IPS-18c (cell line): ENCODE measurements around the gene NTF4.
"Not testable (repeated sequence)": the region's sequence is repeated elsewhere in the genome, so short reads cannot be mapped to it uniquely, and the experiment has no call there.

ENCODE experiments used
- H3K4me3 ChIP-seq: 2 replicates; pipeline ENCODE4 v1.7.0; 2013; ENCODE audit warnings: low read depth, mild to moderate bottlenecking, low read length, moderate library complexity; ENCODE audit not compliant: insufficient read depth
- H3K9me3 ChIP-seq: one replicate; pipeline ENCODE4 v1.6.1; 2013; ENCODE audit warnings: mild to moderate bottlenecking, low read length, moderate library complexity; ENCODE audit not compliant: control insufficient read depth, insufficient read depth

NTF4 gene

GRCh38 chr19:49094505-49095482 lies 30.2 kb upstream of the NTF4 start:
- Histone ChIP-seq H3K4me3 (no peak overlapping the region), H3K9me3 (peaks cover 2% of the 10 kb centered on the region)

DNA sequence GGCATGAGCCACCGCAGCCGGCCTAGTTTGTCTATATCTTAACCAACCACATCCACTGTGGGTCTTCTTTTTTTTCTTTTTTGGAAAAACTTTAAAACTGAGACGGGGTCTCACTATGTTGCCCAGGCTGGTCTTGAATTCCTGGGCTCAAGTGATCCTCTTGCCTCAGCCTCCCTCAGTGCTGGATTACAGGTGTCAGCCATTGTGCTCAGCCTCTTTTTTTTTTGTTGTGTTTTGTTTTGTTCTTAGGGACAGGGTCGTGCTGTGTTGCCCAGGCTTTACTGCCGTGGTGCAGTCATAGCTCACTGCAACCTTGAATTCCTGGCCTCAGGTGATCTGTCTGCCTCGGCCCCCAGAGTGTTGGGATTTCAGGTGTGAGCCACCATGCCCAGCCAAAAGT lies 28.1 kb upstream of the NTF4 start:
- H3K9me3 ChIP-seq, result no peaks in the 10 kb centered on the region
- no peak overlapping the region for H3K4me3 ChIP-seq

GRCh38 chr19:49091391-49092038 lies 26.9 kb upstream of the NTF4 start:
- Histone ChIP-seq H3K4me3 (no peak overlapping the region), H3K9me3 (no peaks in the 10 kb centered on the region)

DNA sequence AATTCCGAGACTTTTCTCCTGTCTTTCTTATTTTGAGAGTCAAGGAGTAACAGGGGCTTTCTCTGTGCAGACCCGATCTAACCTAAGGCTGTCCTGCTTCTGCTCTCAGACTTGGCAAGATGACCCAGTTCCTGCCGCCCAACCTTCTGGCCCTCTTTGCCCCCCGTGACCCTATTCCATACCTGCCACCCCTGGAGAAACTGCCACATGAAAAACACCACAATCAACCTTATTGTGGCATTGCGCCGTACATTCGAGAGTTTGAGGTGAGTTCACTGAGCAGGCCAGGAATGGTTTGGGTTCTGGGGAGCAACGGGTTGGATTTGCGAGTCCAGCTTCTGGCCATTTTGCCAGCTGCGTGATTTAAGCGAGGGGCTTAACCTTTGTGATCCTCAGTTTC lies 21.7 kb upstream of the NTF4 start:
- H3K9me3 ChIP-seq, result no peaks in the 10 kb centered on the region
- peak overlapping the region; percentile 95 for H3K4me3 ChIP-seq

GRCh38 chr19:49085868-49086232 lies 21.2 kb upstream of the NTF4 start:
- Histone ChIP-seq H3K4me3 (peak overlapping the region; percentile 95), H3K9me3 (no peaks in the 10 kb centered on the region)

DNA sequence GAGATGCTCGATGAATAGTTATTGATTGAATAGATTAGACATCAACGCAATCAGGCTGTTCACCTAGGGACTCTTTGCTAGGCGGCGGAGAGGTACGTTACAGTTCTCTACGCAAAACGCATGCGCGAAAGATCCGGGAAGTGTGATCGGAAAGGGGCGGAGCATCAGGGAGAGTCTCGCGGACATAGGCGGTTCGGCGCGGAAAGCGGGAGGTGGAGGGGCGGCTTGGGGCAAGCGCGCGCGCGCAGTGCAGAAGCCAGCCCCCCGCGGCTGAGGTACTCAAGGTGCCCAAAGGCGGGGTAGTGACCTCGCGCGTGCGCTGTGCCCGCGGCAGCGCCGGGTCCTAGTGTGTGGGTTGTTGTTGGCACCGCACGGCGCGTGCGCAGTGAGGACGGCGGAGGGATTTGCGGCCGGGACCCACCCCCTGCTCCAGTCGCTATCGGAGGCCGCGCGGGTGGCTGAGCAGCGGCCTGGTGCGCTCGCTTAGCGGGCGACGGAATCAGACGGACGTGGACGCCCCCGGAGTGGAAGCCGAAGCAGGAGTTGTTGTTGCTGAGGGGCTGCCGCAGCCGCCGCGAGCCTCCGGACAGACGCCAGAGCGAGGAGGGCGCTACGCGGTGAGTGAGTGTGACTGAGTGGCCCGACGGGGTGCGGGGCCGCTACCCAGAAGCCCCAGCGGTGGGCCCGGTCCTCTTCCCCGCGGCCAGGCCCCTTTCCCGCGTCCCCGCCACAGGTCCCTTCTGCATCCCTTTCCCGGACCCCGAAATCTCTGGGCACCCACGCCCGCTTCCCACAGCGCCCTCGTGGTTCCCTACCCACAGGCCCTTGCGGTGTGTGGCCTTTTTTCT lies 20.6 kb upstream of the NTF4 start, which contains the start of gene SNRNP70:
SNRNP70 (plus strand) TSS at position 432 of the 848 bp plus-strand sequence. CDS start 964 bp downstream, outside the sequence.
- Histone ChIP-seq H3K9me3 (no peaks in the 10 kb centered on the region), H3K4me3 (peak within 1 kb of the TSS; percentile 95)

- H3K4me3 ChIP-seq, result peak overlapping the region; percentile 95; the same call in 1 of the 2 replicates
Measured at GRCh38 chr19:49084206-49085019, 19.8 kb upstream of the NTF4 start.

DNA sequence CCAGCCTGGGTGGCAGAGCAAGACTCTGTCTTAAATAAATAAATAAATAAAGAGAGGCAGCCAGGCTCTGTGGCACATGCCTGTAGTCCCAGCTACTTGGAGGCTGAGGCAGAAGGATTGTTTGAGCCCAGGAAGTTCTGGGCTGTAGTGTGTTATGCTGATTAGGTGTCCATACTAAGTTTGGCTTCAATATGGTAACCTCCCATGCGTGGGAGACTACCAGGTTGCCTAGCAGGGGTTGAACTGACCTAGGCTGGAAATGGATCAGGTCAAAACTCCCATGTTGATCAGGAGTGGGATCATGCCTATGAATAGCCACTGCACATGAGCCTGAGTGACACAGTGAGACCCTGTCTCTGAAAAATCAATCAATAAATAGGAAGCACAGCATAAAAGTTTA lies 16.7 kb upstream of the NTF4 start:
- no peaks in the 10 kb centered on the region for H3K9me3 ChIP-seq
- H3K4me3 ChIP-seq, result no peak overlapping the region

More at GRCh38 chr19:49084206-49085019, 19.8 kb upstream of the NTF4 start:
- no peaks in the 10 kb centered on the region for H3K9me3 ChIP-seq

DNA sequence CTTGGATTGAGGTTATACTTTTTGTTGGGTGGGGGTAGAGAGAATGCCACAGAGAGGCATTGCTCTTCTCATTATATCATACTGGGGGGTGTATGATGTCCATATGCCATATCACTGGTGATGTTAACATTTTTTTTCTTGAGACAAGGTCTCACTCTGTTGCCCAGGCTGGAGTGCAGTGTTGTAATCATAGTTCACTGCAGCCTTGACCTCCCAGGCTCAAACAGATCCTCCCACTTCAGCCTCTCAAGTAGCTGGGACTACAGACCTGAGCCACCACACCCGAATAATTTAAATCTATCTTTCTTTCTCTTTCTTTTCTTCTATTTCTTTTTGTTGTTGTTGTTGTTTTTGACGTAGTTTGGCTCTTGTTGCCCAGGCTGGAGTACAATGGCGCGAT lies 15.8 kb upstream of the NTF4 start:
- no peak overlapping the region for H3K4me3 ChIP-seq
- H3K9me3 ChIP-seq, result no peaks in the 10 kb centered on the region

- not testable (repeated sequence) for H3K9me3 ChIP-seq, H3K4me3 ChIP-seq
Measured at GRCh38 chr19:49074869-49075268, 10.3 kb upstream of the NTF4 start.

GRCh38 chr19:49073514-49074378 lies 9.1 kb upstream of the NTF4 start:
- peaks cover 6% of the 10 kb centered on the region for H3K9me3 ChIP-seq
- no peak overlapping the region for H3K4me3 ChIP-seq

- H3K4me3 ChIP-seq, result peak overlapping the region; percentile 34
- peaks cover 8% of the 10 kb centered on the region for H3K9me3 ChIP-seq
Measured at GRCh38 chr19:49071860-49072547, 7.4 kb upstream of the NTF4 start.

- Histone ChIP-seq H3K9me3 (peaks cover 8% of the 10 kb centered on the region), H3K4me3 (no peak overlapping the region)
Measured at GRCh38 chr19:49070416-49070815, 5.8 kb upstream of the NTF4 start.

DNA sequence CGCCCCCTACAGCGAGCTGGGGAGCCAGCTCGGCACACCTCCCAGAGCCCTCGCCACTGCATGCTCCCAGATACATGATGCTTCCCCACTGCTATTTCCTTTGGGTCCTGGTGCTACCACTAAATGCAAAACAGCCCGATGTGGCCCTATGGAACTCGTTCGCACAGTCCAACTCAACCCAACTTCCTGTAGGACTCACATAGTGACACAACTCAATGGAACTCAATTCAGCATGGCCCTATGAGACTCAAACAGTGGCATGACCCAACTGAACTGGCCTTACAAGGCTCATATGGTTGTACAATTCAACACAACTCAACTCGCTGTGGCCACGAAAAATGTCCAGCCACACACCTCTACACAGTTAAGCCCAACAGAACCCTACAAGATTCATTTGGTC lies 4.4 kb upstream of the NTF4 start:
- Histone ChIP-seq H3K9me3 (peaks cover 8% of the 10 kb centered on the region), H3K4me3 (no peak overlapping the region)

DNA sequence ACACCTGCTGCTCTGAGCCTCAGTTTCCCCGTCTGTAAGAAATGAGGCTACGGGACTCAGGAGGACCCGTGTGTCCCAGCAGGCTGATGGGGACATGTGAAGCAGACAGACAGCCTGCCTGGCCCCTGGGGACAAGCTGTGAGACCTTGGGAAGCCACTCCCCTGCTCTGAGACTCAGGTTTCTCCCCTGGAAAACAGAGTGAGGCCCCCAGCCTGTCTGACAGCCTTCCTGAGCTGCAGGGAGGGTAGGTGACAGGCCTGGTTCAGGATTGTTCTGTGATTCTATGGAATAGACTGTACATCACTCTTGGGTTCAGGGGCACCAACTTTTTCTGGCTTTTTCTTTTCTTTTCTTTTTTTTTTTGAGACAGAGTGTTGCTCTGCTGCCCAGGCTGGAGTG lies 2.9 kb upstream of the NTF4 start:
- Histone ChIP-seq H3K4me3 (no peak overlapping the region), H3K9me3 (peaks cover 8% of the 10 kb centered on the region)
